GM19467 (cell line): ENCODE measurements around the gene SLC6A18.
"Not testable (repeated sequence)": the region's sequence is repeated elsewhere in the genome, so short reads cannot be mapped to it uniquely, and the experiment has no call there.

Experiments
- ATAC-seq: cut with Tn5 transposase; IDR thresholded peaks from one replicate; pipeline ENCODE4 v1.9.1; 2021; ENCODE audit warnings: mild to moderate bottlenecking, moderate library complexity; ENCODE audit not compliant: unreplicated experiment

Gene SLC6A18

DNA sequence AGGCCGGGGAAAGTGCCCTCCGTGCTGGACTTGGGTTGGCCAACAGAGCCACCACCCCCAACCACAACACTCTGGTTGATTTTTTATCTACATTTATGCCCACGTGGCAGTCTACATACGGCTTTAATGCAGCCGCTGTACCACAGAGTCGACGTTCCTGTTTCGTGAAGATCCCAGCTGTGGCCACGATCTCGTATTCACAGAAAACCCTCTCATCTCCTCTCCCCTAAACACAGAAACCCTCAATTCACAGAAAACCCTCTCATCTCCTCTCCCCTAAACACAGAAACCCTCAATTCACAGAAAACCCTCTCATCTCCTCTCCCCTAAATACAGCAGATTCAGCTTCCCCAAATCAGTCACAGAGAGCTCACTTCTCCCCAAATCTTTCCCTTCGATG lies 3.8 kb downstream of the SLC6A18 start:
- ATAC-seq: not testable (repeated sequence)

DNA sequence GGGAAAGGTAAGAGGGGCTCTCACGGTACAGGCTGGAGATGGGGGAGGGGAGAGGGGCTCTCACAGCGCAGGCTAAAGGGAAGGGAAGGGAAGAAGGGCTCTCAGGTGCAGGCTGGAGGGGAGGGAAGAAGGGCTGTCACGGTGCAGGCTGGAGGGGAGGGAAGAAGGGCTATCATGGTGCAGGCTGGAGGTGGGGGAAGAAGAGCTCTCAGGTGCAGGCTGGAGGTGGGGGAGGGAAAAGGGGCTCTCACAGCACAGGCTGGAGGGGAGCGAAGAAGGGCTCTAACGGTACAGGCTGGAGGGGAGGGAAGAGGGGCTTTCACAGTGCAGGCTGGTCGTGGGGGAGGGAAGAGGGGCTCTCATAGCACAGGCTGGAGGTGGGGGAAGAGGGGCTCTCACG lies 4.6 kb downstream of the SLC6A18 start:
- no peak for ATAC-seq

DNA sequence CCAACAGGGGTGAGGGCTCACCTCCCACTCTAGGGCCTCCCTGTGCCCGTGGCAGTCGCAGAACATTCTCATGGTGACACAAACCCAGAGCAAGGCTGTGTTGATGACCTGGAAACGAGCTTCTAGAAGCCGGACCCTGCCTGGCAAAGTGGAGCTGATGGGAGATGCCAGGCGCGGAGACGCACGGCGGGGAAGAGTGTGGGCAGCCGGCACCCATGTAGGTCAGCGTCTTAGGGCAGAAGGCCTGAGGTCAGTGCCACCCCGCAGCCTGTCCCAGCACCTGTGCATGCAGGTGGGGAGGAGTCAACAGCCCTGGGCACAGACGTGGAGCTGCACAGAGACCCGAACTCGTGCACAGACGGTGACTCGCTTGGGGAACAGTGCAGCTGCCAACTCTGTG lies 5.4 kb downstream of the SLC6A18 start:
- ATAC-seq: no peak

DNA sequence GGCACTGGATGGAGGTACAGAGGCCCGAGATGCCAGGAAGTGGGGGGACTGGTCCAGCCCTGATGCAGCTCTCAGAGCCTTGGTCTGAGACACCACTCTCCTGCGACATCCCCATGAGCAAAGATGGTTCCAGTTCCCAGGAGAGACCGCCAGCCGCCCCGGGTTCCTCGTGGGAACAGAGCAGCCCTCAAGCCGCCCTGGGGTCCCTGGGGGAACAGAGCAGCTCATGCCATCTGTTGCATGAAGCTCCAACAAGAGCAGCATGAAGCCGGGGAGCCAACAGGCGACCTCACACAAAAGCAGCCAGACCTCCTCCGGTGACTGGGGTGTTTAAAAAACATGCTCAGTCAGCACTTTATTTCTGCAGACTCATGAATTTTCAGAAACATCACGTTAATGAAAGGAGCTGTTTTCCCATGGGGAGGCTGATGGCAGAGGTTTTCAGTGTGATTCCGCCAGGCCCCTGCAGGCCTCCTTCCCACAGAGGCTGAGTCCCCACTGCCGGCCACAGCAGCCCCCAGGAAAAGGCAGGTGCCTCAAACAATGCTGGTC lies 6.2 kb downstream of the SLC6A18 start:
- no peak for ATAC-seq

DNA sequence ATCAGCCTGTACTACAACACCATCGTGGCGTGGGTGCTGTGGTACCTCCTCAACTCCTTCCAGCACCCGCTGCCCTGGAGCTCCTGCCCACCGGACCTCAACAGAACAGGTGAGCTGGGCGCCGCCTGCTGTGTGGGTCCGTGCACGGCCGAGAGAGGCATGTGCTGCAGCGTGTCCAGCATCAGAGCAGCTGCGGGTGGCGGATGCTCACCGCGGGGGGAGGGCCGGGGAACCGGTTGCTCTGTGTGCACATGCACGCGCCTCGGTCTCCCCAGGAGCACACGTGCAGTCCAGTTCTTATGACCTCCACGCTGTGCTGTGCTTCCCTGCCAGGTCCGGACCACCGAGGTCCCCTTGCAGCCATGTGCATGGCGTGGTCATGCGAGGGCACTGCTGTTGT lies 7.6 kb downstream of the SLC6A18 start:
- ATAC-seq: no peak

DNA sequence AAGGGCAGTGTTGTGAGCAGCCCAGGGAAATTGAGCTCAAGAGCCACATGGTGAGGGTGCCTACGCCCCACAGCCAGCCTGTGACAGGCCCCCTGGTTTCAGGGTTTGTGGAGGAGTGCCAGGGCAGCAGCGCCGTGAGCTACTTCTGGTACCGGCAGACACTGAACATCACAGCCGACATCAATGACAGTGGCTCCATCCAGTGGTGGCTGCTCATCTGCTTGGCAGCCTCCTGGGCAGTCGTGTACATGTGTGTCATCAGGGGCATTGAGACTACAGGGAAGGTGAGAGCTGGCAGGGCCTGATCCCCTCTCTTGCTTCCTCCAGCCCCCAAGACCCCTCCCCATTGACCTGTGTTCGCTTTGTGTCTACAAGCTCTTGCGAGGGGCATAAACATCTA lies 10.2 kb downstream of the SLC6A18 start:
- ATAC-seq: no peak

DNA sequence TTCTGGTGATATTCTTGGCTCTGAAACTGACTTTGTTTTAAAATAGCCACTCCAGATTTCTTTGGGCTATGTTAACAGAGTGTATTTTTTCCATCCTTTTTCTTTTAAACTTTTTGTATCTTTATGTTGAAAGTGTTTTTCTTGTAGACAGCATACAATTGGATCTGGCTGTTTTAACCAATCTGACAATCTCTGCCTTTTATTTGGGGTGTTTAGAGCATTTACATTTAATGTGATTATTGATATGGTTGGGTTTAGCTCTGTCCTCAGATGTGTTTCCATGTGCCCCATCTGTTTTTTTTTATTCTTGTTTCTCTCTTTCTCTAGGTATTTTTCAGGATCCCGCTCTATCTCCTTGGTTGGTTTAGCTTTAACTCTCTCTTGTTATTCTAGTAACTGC lies 10.7 kb downstream of the SLC6A18 start:
- no peak for ATAC-seq

DNA sequence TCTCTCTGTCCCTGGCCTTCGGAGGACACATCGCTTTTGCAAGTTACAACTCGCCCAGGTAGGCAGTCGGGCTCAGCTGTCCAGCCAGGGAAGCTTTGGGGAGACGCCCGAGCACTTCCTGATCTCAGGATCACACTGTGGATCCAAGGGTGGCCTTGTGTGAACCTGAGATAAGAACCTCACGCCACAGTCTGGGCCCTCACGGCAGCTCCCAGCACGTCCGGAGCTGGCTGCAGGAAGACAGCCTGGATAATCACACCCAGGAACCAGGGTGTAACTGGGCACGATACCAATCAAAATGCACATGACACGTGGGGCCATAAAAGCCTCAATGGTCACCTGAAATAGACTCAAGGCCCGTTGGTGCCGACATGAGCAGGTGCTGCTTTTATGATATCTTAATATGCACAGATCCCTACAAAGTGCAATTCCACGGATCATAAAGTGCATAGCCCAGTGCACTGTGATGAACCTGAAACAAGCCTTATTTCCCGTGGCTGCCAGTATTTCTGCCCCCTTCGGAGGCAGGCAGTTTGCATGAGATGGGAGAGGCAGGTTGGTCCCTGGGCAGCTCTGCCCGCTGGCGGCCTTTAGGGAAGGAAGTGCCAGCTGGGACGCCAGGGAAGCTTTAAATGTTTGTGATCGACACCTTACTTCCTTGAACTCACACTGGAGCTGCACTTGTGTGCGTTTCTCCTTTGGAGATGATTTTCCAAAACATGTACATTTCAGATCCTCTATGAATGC lies 14.5 kb downstream of the SLC6A18 start:
- ATAC-seq: no peak

DNA sequence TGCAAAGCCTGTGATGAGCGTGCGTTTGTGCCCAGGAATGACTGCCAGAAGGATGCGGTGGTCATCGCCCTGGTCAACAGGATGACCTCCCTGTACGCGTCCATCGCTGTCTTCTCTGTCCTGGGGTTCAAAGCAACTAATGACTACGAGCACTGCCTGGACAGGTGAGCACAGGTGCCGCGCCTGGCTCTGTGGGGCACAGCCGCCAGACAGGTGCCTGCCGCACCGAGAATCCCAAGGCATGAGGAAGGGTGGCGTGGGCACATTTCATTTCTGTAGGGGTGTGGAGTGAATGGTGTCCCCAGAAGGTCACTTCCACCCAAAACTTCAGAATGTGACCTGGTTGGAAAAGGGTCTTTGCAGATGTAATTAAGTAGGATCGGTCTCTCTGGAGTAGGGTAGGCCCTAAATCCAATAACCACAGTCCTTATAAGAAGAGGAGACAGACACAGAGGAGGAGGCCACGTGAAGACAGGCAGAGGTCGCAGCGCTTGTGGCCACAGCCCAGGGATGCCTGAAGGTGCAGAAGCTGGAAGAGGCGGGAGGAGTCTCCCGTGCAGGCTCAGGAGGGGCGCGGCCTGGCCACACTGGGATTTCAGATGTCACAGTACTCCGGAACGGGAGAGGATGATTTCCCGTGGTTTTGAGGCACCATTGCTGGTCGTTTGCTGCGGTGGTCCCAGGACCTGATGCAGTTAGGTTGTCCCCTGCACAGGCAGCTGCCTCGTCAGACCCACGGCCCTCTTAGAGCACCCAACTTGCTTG lies 15.5 kb downstream of the SLC6A18 start:
- ATAC-seq: no peak

DNA sequence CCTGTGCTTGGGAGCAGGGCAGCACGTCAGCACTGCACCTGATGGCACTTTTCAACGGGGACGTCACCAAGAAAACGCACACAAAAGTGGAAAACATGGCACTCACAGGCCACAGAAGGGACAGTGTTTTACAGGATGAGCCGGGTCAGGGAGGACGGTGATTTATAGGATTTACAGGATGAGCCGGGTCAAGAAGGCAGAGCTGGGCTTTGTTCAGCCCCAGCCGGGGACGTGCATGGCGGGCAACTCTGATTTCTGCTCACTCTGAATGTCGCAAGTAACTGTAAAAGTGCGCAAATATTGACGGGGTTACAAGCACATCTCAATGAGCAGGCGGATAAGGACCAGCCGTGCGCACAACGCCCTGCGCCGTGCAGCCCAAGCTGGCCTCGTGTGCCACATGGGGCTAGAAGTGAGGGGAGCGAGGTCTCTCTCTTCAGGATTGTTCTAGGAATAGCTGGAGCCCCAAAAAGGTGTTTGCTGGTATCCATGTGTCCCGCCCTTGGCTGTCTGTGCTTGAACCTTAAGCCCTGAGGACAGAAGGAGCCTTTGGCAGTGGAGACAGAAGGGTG lies 16.4 kb downstream of the SLC6A18 start:
- ATAC-seq: no peak

DNA sequence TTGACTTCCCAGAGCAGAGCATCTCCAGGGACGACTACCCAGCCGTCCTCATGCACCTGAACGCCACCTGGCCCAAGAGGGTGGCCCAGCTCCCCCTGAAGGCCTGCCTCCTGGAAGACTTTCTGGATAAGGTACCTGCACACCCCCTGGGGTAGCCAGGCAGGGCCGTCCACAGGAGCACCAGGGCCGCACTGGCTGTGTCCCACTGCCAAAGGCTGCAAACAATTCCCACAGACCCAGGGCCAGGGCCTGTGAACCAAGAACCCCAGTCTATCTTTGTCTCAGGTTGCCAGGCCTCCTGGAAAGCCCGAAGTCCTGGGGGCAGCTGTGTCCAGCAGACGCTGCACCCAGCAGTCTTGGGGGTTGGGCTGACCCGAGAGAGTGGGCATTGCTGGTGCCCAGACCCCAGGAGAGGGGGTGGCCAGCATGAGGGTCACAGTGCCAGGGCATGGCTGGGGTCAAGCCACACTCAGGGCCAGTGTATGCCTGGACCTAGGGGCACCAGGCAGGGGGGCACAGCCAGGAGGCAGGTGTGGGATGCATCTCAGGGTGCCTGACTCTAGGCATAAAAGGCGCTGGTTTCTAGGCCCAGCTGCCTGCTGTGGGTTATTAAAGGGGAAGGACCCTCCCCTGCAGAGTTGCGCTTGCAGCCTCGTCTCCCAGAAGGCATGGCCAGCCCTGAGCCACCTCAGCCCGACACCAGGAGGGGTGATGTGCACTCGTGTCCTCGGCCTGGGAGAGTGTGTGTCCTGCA lies 17.7 kb downstream of the SLC6A18 start:
- ATAC-seq: no peak

DNA sequence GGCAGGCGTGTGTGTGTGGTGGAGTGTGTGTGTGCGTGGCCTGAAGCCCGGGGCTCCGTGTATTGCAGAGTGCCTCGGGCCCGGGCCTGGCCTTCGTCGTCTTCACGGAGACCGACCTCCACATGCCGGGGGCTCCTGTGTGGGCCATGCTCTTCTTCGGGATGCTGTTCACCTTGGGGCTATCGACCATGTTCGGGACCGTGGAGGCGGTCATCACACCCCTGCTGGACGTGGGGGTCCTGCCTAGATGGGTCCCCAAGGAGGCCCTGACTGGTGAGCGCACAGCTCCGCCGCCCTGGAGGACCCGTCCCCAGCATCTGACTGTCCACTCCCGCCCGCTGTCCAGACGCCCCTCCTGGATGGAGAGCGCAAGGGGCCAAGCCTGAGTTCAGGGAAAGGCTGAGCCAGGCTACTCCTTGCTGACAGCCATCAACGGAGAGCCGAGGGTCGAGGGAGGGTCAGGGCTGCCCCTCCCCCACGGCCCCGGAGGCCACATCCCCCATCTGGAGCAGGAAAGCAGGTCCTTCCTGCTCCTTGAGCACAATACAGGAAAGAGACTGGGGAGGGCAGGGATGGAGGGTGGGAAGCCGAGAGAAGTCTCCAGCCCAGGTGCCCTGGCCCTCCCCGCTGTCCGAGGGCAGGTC lies 18.4 kb downstream of the SLC6A18 start:
- ATAC-seq: no peak

DNA sequence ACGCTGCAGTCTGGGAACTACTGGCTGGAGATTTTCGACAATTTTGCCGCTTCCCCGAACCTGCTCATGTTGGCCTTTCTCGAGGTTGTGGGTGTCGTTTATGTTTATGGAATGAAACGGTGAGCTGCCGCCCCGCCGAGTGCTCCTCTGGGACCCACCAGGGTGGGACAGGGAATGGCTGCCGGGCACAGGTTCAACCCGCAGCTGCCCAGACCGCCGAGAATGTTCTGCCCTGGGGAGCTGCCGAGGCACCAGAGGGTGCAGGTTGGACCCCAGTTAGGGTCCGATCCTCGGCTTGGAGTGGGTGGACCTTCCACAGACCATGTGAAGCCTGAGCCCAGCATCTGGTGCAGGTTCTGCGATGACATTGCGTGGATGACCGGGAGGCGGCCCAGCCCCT lies 19.1 kb downstream of the SLC6A18 start:
- ATAC-seq: no peak

DNA sequence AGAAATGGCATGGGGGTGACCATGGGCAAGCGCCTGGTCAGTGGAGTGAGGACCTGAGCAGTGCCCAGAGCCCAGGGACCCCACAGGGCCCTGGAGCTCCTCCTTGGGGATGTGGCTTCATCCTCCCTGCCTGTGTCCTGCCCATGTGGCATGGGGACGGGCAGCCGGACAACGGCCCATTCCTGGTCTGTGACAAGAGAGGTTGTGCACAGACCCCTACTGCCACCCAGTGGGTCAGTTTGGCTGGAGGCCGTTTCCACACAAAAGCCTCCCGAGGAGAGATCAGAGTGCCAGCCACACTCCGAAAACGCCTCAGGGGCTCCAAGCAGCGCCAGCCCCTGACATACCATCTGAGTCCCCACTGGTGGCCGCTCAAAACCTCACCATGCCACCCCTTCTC lies 19.8 kb downstream of the SLC6A18 start:
- ATAC-seq: no peak

DNA sequence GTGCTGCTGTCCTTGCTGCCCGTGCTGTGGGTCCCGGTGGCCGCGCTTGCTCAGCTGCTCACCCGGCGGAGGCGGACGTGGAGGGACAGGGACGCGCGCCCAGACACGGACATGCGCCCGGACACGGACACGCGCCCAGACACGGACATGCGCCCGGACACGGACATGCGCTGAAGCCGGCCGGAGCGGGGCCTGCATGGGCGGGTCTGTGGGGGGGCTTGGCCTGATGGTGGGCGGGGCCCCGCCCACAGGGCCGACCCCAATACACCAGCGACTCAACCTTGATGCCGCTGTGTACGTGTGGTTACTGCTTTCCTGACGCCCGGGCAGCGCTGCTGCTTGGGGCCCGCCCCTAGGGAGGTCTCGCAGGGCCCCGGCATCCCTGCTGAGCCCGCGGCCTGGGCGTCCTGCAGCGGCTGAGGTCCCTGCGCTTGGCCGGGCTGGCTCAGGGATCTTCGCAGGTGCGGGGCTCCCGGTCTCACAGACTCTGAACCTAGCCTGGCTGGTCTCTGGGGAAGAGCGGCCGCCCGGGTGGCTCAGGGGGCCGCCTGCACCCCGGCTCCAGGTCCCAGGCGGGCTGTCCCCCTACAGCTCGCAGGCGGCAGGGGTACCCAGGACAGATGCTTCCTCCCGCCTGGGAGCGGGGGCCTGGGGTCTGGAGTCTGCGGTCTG lies 20.9 kb downstream of the SLC6A18 start:
- ATAC-seq: no peak

DNA sequence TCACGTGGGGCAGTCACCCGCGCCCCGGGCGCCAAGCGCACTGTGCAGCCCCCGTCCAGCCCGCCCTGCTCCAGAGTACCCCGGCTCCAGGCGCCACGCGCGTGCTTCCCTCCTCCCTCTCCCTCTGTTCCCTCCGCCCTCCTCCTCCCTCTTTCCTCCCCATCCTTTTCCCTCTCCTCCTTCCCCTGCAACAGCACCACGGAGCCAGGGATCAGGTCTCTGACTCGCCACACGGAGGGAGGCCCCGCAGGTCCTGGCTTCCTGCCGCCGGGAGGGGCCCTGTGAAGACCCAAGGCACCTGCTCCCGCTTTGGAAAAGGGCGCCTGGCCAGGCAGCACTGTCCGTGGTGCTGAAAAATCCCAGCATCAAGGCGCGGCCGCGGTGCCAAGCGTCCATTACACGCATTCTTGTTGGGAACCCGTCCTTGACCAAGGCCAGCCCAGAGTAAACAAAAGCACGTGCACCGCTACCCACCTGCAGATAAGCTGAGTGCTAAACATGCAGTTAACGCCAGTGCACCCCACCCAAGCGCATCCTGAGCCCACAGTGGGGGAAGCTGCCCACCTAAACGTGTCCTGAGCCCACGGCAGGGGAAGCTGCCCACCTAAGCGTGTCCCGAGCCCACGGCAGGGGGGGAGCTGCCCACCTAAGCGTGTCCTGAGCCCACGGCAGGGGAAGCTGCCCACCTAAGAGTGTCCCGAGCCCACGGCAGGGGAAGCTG lies 21.7 kb downstream of the SLC6A18 start:
- ATAC-seq: no peak

DNA sequence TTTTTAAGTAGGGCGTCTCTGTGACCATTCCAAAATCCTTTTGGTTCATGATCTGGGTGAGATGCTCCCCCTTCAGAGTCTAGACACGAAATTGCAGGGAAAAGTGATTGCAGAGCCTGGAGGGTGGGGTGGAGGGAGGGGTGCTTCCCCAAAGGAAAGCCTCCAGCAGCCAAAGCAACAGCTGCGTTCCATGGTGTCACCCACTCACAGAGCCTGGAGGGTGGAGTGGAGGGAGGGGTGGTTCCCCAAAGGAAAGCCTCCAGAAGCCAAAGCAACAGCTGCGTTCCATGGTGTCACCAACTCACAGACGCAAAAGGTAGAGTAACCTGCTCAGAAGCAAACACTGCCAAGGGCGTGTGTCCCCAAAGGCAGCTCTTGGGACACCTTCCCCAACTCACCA lies 22.6 kb downstream of the SLC6A18 start:
- ATAC-seq: no peak

DNA sequence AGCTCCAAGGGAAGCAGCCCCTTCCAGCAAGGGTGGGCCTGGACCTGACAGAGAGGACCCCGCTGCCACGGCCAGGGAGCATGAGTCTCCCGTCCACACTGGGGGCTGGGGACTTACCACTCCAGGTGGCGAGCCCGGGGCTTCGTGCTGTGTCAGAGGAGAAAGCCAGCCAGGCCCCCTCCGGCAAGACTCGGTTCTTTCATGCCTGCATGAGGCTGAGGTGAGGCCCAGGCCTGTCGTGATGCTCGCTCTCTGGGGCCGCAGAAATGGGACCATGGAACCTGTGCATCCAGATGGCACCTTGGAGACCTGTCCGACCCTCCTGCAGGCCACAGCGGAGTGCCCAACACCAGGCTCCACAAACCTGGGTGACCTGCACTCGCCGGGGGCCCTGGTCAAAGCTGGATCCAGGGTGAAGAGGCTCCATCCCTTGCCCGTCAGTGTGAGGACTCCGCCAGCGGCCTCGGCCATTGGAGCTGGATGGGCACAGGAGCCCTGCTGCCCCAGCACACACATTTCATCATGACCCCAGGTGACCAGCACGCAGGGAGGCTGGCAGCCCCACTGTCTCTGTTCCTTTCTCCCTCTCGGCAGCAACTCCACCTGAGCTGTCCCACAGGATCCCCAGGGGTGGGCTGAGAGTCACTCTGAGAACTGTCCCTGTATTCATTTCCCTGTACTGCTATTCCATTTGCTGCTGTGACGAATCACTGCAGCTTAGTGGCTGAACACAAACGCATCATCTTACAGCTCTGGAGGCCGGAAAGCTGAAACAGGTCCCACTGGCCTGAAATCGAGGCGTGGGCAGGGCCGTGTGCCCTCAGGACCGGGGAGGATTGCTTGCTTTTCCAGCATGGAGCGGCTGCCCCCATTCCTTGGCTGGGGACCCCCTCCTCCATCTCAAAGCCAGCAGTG lies 24.4 kb downstream of the SLC6A18 start:
- ATAC-seq: no peak
